ENCODE data around the gene DRC7.

DRC7 gene

GRCh38 chr16:57677622-57678369 is 16.8 kb upstream of the DRC7 start:
- ATAC-seq: no peak

GRCh38 chr16:57679016-57679415 is 15.6 kb upstream of the DRC7 start:
- no peak for ATAC-seq

- ATAC-seq: no peak
Observed at GRCh38 chr16:57679767-57680482, 14.7 kb upstream of the DRC7 start.

- no peak for ATAC-seq
Observed at GRCh38 chr16:57680842-57681375, 13.7 kb upstream of the DRC7 start.

GRCh38 chr16:57681950-57682728 is 12.5 kb upstream of the DRC7 start:
- ATAC-seq: no peak

- no peak for ATAC-seq
Observed at GRCh38 chr16:57682809-57683635, 11.6 kb upstream of the DRC7 start.

- no peak for ATAC-seq
Observed at GRCh38 chr16:57683636-57684545, 10.7 kb upstream of the DRC7 start.

GRCh38 chr16:57684626-57685358 is 9.8 kb upstream of the DRC7 start:
- no peak for ATAC-seq

- no peak for ATAC-seq
Observed at GRCh38 chr16:57685633-57686032, 9.0 kb upstream of the DRC7 start.

GRCh38 chr16:57686577-57686976 is 8.0 kb upstream of the DRC7 start:
- no peak for ATAC-seq

- ATAC-seq: no peak
Observed at GRCh38 chr16:57687363-57687929, 7.2 kb upstream of the DRC7 start.

- no peak for ATAC-seq
Observed at GRCh38 chr16:57688487-57688986, 6.1 kb upstream of the DRC7 start.

GRCh38 chr16:57688987-57689761 is 5.4 kb upstream of the DRC7 start:
- ATAC-seq: no peak

- ATAC-seq: no peak
Observed at GRCh38 chr16:57689762-57690558, 4.6 kb upstream of the DRC7 start.

GRCh38 chr16:57690782-57691471 is 3.7 kb upstream of the DRC7 start:
- ATAC-seq: no peak

GRCh38 chr16:57692636-57693035 is 2.0 kb upstream of the DRC7 start:
- no peak for ATAC-seq

- ATAC-seq: no peak
Observed at GRCh38 chr16:57693550-57693949, 1.1 kb upstream of the DRC7 start.

Data from activated CD4-positive, CD25-positive, alpha-beta regulatory T cell treated with anti-CD3 and anti-CD28 coated beads, Interleukin-2, amount 50 U/mL, for 24 hours (primary cell).